GM18517 (cell line): Measurements from ENCODE around the gene KRTAP3-1.
"Not testable (repeated sequence)": the region's sequence is repeated elsewhere in the genome, so short reads cannot be mapped to it uniquely, and the experiment has no call there.

Source experiments
- ATAC-seq: cut with Tn5 transposase; IDR thresholded peaks from one replicate; pipeline ENCODE4 v1.9.1; 2021; ENCODE audit warnings: mild to moderate bottlenecking, moderate library complexity; ENCODE audit not compliant: unreplicated experiment

The KRTAP3-1 gene

DNA sequence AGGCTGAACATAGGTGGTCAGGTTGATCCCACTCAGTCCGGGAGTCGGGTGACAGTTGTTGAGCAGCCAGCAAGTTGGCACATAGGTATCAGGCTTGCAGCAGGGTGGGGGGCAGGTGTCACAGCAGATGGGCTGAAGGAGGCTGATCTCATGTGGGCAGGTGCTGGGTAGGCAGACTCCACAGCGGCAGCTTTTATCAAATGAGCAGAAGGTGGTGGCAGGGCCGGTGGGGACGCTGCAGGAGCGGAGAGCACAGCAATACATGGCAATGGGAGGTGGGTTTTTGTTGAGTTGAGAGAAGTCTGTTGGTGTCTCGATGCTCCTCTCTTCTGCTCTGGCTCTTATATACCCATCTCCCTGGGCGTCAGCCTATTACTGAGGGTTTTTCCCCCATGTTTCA is at the start of gene KRTAP3-1:
Gene KRTAP3-1 (minus strand): TSS at position 318 of the 400 bp plus-strand sequence. CDS start 54 bp downstream, at position 264.
- ATAC-seq = no peak

GRCh38 chr17:41057547-41057946 is 48.6 kb upstream of the KRTAP3-1 start:
- no peak for ATAC-seq

DNA sequence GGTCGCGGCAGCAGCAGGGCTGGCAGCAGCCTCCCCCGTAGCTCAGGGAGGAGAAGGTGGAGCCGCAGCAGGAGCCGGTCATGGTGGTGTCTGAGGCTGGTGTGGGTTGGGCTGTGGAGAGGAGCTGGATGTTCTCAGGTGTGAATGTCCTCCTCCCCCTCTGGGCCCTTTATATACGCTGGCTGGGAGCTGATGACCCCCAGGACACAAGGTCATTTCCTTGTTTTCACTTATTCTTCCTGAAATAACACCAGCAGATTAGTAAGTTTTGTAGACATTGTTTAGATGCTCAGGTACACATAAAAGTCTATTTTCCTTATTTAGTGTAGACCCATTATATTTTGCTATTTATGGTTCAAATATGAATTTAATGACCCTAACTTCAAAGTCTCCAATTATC is 46.2 kb upstream of the KRTAP3-1 start, which contains the start of gene KRTAP2-2:
Gene KRTAP2-2 (minus strand): TSS at position 101 of the 400 bp plus-strand sequence. CDS start 19 bp downstream, at position 82.
- ATAC-seq = not testable (repeated sequence)

GRCh38 chr17:41054556-41054955 is 45.6 kb upstream of the KRTAP3-1 start:
- ATAC-seq = not testable (repeated sequence)

- ATAC-seq = no peak
Observed at GRCh38 chr17:41054025-41054424, 45.1 kb upstream of the KRTAP3-1 start.

DNA sequence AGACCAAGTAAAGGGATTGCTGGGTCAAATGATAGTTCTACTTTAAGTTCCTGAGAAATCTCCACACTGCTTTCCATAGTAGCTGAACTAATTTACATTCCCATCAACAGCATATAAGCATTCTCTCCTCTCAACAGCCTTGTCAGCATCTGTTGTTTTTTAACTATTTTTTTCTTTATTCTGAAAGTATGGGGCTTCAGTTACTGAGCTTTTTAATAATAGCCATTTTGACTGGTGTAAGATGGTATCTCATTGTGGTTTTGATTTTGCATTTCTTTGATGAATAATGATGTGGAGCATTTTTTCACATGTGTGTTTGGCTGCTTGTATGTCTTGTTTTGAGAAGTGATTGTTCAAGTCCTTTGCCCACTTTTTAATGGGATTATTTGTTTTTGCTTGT is 43.6 kb upstream of the KRTAP3-1 start:
- no peak for ATAC-seq

GRCh38 chr17:41049110-41049509 is 40.2 kb upstream of the KRTAP3-1 start:
- ATAC-seq = no peak

- ATAC-seq = no peak
Observed at GRCh38 chr17:41048441-41048840, 39.5 kb upstream of the KRTAP3-1 start.

GRCh38 chr17:41046735-41047465 is 38.0 kb upstream of the KRTAP3-1 start, which contains the start of gene KRTAP2-1:
TSS of gene KRTAP2-1 (minus strand) at chr17:41047316. CDS start at chr17:41047267, 49 bp downstream.
- ATAC-seq = not testable (repeated sequence)

DNA sequence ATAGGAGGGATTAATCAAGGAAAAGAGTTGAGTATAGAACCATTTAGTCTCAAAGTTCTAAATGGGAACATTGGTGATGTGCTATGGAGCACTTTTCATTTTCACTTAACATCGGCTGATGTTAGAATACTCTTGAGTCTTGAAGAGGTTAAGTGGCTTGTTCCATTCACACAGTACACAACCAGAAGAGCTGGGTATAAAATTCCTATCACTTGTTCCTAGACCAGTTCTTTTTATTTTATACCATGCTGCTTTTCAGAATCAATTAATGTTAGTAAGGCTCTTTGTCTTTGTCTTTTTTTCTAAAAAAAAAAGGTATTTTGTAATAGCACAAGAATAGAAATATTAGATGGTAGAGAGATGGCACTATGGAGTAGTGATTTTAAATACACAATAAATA is 34.0 kb upstream of the KRTAP3-1 start:
- ATAC-seq = no peak

DNA sequence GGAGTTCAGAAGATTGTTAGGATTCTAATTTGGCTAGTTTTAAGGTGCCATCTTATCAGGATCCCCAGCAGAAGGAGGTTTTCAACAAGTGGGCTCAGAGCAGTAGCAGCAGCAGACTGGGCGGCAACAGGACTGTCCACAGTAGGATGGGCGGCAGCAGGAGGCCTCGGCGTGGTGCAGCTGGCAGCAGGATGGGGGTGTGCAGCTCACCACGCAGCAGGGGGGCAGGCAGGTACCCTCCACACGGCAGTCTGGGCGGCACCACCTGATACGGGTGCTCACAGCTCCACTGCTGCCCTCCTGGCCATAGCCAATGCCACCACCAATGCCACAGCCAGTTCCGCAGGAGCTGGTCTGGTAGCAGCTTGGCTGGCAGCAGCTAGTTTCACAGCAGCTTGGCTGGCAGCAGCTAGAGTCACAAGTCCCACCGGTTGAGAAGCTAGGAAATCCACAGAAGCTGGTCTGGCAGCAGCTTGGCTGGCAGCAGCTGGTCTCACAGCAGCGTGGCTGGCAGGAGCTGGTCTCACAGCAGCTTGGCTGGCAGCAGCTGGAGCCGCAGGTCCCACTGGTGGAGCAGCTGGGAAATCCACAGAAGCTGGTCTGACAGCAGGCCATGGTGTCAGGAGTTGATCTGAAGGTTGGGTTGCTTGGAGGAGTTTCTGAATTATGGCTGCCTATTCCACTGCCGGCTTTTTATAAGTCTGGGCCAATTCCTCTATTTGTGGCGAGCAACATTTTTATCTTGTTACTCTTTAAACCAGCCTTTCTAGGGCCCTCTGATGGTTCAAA is 32.0 kb upstream of the KRTAP3-1 start, which contains the start of gene KRTAP1-1:
Gene KRTAP1-1 (minus strand): TSS at position 668 of the 789 bp plus-strand sequence. CDS start 53 bp downstream, at position 615.
- ATAC-seq = not testable (repeated sequence)

DNA sequence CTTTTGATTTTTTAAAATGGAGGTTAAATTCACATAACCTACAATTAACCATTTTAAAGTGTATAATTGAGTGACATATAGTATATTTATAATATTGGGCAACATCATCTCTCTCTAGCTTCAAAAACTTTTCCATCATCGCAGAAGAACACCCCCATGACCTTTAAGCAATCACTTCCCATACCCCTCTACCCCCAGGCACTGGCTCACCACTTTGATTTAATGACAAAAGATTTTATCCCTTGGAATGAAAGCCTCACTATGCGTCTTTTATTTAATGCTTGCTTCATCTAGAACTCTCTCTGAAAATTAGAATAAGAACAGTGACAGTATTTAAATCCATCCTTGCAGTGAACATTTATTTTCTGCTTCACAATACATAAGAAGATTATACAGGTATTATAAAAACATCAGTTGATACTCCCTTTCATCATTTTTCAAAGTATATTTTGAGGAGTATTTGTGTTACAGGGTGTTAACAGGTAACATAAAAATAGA is 29.0 kb upstream of the KRTAP3-1 start:
- ATAC-seq = no peak

GRCh38 chr17:41034346-41034935 is 25.5 kb upstream of the KRTAP3-1 start, which contains the start of gene KRTAP1-3:
TSS of gene KRTAP1-3 (minus strand) at chr17:41034874. CDS start at chr17:41034821, 53 bp downstream.
- ATAC-seq = not testable (repeated sequence)

DNA sequence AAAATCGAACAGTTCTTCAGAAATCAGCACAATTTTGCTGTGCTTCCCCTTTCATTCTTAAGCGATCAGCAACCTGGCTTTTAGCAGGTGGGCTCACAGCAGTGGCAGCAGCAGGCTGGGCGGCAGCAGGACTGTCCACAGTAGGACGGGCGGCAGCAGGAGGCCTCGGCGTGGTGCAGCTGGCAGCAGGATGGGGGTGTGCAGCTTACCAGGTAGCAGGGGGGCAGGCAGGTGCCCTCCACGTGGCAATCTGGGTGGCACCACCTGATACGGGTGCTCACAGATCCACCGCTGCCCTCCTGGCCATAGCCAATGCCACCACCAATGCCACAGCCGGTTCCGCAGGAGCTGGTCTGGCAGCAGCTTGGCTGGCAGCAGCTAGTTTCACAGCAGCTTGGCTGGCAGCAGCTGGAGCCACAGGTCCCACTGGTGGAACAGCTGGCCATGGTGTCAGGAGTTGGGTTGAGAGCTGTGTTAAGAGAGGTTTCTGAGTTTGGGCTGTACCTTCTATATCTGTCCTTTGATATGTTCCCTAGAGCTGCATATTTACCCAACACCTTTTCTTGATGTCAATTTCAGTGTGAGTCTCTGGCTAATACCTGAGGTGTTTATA is 20.8 kb upstream of the KRTAP3-1 start, which contains the start of gene KRTAP1-4:
Gene KRTAP1-4 (minus strand): TSS at position 563 of the 613 bp plus-strand sequence. CDS start 117 bp downstream, at position 446.
- no peak for ATAC-seq

DNA sequence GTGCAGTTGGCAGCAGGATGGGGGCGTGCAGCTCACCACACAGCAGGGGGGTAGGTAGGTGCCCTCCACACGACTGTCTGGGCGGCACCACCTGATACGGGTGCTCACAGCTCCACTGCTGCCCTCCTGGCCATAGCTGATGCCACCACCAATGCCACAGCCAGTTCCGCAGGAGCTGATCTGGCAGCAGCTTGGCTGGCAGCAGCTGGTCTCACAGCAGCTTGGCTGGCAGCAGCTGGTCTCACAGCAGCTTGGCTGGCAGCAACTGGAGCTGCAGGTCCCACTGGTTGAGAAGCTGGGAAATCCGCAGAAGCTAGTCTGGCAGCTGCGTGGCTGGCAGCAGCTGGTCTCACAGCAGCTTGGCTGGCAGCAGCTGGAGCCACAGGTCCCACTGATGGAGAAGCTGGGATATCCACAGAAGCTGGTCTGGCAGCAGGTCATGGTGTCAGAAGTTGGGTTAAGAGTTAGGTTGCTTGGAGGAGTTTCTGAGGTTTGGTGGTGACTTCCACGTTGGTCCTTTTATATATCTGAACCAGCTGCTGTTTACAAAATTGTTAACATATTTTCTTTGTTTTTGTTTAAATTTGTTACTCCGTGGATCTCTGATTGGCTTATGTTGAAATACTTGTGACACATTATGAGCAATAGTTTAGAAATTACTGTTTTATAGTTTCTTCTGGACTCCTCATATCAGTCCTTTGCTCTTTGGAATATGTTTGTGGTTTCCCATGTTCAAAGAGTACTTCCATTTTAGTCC is 18.0 kb upstream of the KRTAP3-1 start, which contains the start of gene KRTAP1-5:
Gene KRTAP1-5 (minus strand): TSS at position 494 of the 757 bp plus-strand sequence. CDS start 53 bp downstream, at position 441.
- ATAC-seq = no peak

GRCh38 chr17:41024697-41025096 is 15.8 kb upstream of the KRTAP3-1 start:
- no peak for ATAC-seq

GRCh38 chr17:41020336-41020735 is 11.4 kb upstream of the KRTAP3-1 start:
- no peak for ATAC-seq

- ATAC-seq = no peak
Observed at GRCh38 chr17:41019415-41019814, 10.5 kb upstream of the KRTAP3-1 start.

DNA sequence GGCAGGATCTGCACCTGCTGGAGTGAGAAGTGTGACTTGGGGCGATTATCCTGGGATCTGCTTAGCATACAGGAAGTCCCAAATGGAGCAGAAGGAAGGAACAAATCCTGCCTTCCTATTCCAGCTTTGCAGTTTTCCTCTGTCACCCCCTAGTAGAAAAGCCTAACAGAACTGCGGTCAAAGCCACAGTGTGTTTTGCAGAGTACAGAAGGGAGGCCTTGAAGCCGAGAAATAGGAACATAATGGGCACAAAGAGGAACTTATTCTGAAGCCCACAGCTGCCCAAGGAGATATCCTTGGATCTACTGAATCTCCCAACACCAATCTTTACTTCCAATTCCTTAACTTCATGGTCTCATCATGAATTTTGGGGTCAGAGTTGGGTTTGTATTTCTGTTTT is 9.6 kb upstream of the KRTAP3-1 start:
- ATAC-seq = no peak
